GM19467 (cell line): ENCODE results near the gene NEK3.
"Not testable (repeated sequence)": the region's sequence is repeated elsewhere in the genome, so short reads cannot be mapped to it uniquely, and the experiment has no call there.

Experiments used
- ATAC-seq: cut with Tn5 transposase; IDR thresholded peaks from one replicate; pipeline ENCODE4 v1.9.1; 2021; ENCODE audit warnings: mild to moderate bottlenecking, moderate library complexity; ENCODE audit not compliant: unreplicated experiment

NEK3 gene

DNA sequence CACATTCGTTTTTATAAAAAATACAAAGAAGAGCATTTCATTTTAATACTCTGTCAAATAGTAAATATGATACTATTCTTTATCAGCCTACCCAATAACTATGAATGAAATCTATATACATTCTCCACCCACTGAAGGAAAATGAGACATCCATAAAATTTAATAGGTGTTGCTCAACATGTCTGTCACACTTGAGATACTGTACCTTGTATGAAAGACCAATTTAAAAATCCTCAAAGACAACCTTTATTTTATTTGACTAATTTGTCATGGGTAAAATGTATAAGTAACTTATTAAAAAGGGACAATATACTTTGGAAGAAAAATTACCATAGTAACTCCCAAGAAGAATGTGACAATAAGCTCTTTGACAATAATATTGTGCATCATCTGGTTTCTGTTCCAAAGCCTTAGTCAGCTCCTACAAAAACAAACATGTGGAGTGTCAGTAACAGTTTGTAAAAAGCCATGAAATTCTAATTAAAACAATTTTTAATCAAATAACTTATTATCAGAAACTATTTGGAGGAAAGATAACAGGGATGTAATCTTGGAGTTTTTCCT is 11.5 kb upstream of the NEK3 start:
- not testable (repeated sequence) for ATAC-seq

DNA sequence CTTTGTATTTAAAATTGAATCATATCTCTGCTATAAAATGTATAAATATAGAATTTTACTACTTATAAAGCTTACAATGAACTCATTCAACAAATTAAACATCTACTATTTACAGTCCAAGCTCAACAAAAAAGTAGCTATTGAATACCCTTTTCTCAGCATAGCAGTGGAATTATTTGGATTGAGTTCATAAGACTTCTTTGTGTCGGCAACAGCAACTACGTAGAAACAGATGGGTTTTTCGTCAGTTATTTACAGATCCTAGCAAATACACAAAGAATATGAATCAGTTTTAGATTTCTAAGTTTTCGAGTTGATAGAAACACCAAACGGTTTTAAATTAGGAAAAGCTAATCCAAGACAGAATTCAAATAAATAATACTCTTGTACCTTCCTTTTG is 10.4 kb upstream of the NEK3 start:
- no peak for ATAC-seq

DNA sequence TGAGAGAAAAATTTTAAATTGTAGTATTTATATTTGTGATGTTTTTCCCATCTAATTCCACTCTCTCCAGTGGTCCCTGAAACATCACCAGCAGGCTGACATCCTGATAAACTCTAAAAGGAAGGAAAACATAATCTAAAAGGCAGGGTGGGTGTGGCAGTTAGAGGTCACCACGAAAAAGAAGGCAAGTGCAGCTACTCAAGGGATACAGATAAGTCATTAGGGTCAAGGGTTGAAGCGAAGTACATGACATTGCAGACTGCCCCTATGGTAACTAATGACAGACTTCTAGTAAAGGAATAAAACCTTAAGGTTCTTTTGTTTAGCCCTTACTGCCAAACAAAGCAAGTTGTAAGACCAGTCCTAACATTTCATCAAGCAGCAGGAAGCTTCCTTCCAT is 6.0 kb upstream of the NEK3 start:
- ATAC-seq, result no peak

DNA sequence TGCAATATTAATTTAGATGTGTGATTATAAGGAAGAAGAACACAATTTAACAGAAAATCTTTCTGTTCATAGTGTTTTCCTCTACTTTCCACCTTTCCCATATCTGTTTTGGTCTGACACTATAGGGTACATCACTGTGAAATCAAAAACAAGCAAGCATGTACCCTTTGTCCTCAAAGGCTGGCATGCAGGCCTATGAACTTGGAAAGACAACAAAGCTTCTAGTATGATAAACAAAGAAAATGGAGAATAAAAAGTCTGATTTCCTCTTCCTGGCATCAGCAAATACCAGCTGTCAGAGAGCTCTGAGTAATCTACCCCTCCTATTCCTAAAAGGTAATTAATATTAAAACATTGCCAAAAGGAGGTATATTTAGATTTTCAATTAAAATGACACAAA is 5.6 kb upstream of the NEK3 start:
- no peak for ATAC-seq

DNA sequence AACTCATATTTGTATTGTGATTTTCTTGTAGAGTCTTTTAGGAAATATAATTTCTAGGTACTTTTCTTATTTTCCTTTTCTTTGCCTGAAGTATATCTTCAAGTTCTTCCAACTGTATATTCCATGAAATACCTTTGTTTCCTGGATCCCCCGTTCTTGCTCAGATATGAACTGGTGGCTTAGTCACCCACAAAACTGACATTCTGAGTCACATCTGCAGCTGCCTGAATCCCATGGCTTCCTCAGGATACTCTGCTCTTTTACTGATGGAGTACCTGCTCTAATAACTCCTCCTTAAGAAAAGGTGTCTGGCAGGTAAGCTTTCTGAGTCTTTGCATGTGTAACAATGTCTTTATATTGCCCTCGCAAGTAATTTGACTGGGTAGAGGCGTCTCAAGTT is 4.5 kb upstream of the NEK3 start:
- ATAC-seq, result not testable (repeated sequence)

DNA sequence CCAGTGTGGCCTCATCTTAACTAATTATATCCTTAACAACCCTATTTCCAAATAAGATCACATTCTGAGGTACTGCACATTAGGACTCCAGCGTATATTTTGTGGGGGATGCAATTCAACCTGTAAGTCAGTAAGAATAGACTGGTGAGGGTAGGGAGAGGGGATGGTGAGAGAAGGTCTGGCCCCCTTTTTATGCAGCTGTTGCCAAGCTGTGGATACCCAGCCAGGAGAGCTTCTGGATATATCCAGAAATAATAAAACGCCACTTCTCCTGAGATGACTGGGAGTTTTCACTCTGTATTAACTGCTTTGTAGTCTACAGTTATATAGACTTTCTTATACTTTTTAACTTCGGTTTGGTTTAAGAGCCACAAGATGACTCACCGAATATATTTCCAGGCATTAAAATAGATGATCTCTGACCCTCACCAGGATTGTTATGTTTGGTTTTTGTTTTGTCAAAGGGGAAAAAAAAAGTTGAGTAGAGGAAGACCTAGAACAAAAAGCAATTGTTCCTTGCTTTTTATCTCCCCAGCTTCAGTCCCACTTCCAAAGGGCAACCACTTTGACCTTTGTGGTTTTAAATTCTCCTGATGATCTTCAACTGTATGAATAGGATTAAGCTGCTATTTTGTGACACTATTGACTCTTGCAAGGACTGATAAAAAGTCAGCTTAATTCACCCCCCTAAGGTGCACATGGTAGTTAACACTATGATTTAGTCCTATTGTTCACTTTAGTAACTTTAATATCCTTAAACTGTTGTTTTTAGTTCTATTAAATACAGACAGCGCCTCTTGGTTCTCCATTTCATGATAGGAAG is 3.1 kb upstream of the NEK3 start:
- ATAC-seq, result no peak

DNA sequence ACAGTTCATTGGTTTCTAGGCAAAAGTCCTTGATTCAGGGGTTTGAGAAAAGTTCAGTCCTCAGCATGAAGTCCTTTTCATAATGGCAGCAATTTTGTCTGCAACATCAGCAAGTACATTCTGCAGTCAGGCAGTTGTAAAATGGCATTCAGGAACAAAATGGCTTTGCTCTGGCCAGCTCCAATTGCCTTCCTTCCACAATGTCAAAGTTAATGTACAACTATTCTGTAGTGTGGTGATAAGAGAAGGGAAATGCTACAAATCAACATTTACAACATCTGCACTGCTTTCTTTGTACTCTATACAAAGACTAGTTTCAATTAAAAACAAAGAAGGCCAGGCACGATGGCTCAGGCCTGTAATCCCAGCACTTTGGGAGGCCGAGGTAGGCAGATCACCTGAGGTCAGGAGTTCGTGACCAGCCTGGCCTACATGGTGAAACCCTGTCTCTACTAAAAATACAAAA is 1.8 kb upstream of the NEK3 start:
- ATAC-seq, result no peak

DNA sequence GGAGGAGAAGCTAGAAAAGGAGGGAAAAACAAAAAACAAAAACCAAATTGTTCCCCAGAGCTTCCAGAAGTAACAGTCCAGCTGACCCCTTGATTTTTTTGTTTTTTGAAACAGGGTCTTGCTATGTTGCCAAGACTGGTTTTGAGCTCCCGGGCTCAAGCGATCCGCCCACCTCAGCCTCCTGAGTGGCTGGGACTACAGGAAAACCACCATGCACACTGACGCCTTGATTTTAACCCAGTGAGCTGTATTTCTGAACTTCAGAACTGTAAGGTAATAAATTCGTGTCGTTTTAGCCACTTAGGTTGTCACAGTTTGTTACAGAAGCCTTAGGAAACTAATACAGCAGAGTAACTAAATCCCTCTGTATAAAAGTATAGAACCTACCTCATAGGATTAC is 1.1 kb upstream of the NEK3 start:
- no peak for ATAC-seq

DNA sequence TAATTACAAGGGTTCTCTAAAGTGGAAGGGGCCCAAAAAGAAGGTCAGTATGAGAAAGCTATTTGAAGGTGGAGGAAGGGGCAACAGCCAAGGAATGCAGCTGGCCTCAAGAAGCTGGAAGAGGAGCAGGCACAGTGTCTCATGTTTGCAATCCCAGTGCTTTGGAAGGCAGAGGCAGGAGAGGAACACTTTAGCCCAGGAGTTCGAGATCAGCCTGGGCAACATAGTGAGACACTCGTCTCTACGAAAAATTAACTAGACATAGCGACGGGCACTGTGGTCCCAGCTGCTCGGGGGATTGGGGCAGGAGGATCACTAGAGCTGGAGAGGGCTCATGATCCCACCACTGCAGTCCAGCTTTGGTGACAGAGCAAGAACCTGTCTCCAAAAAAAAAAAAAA is 656 bp upstream of the NEK3 start:
- no peak for ATAC-seq

DNA sequence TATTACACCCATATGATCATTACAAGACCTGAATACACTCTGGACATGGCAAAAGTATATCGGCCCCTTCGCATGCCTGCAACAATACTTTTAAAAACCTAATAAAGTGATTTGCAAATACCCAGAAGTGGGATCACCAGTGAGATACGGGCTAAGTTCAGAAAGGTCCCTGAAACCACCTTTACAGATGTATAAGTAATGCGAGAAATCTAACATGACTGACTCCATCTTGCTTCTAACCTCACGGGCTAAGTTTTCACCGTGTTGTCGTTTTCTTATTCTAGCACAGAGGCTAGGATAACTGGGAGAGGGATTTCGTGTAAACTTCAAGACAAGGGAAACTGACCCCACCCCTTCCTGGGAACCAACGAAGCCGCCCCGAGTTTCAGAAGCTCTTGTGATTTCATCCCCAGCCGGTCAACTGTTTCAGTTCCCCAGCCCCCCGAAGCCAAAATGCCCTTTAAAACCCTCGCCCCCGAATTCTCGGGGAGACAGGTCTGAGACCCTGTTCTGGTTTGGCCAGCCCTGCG is 703 bp downstream of the NEK3 start:
- ATAC-seq, result no peak

DNA sequence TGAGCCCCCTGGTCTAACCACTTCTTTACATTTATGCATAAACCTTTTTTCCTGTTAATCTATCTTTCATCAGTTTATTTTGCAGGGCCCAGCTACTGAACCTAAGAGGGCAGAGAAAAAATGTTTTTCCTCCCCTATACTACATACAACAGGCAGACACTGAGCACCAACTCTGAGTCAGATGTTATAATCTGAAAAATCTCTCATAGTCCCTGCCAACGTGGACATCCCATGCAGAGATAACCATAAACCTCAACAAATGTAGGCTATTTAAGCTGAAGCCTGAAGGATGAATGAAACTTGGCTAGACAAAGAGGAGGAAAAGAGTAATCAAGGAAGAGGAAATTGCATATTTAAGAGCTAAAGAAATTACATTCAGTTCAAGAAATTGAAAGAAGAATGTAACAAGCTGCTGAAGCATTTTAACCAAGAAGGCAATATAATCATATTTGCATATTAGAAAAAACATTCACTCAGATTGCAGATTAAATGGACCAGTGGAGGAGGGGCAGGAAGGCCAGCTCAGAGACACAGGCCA is 2.6 kb downstream of the NEK3 start:
- no peak for ATAC-seq

DNA sequence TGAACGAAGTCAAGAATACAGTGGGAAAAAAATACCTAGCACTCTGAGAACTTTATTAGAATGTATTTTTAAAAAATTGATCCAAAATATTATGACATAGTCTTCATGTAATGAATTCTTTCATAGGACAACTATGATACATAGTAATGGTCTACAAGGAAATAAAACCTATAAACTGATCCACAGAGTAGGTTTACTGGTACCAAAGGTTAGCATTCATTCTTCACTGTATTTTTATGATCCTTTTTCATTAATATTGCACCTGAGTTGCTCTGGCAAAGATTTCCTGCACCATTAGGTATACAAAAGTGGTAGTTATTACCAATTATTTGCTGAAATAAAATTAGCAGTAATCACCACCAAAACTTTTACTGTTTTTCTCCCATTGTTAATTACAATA is 4.2 kb downstream of the NEK3 start:
- no peak for ATAC-seq

DNA sequence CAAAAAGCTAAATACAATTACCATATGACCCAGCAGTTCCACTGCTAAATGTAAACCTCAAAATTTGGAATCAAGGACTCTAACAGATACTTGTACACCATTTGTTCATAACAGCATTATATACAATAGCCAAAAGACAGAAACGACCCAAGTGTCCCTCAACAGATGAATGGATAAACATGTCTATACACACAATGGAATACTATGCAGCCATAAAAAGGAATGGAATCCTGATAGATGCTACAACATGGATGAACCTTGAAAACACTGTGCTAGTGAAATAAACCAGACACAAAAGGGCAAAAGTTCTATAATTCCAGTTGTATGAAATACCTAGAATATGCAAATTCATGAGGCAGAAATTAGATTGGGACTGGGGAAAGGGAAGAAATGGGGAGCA is 12.2 kb downstream of the NEK3 start:
- ATAC-seq, result no peak

DNA sequence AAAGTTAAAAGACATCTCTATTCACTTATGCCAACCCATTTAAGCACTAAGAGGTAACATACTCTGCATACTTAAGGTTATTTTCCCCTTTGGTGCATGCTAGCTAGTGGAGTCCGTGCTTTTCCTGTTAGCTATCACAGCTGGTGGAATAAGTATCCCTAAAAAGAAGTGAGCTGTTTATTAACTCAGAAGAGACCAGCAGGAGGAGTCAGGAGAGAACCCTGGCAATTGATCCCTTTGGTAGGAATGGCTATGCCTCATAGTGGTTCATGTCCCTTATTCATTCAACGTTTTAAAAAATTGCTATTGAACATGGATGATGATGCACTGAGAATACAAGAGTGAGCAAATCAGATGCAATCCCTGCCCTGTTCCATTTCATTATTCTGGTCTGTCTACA is 18.1 kb downstream of the NEK3 start:
- ATAC-seq, result no peak

DNA sequence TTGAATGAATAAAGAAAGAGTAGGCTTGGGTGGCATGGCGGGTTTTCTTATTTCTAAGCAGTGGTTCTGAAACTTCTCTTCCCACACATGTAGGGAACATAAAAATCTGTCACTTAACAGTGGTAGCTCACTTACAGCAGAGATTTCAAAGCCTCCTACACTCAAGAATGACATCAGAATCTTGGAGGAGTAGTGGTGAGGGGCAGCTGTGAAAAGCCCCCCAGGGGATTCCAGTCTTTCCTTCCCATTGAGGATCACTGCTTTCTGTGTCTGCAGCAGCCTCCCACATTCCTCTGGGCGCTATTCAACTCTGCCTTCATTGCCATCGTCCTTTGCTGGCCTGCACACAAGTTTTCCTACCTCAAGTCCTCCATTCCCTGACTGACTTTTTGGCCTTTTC is 21.9 kb downstream of the NEK3 start:
- no peak for ATAC-seq

DNA sequence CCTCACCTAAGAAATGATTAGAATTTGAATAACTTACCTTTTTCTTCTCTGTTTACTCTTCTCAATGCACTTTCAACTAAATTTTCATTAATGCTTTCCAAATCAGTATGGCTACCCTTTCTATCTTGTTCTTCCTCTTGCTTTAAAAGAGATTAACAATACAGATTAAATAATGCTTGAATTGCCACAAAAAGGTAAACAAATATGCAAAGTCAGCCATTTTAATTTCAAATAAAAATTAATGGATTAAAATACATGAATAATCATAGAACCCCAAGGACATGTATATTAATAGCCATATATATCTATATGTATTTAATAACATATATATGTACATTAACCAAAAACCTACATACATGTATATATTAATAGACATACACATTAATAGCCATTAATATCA is 22.6 kb downstream of the NEK3 start:
- ATAC-seq, result no peak

DNA sequence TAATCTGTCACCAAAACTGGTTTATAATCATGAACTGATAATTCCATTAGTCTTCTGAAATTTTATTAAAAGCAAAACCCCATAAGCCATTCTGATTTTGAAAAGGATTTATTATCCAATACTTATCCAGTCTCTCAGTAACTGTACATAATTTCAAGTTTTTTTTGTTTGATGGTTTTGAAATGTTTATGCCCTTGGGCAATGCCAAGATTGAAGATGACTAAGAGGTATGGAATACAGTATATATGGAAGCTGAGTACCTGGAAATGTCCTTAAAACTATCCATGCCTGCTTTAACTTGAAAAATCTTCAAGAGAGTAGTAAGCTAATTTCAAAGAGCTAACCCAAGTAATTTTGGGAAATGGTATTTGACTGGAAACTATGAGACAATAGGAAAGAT is 28.8 kb downstream of the NEK3 start:
- no peak for ATAC-seq

DNA sequence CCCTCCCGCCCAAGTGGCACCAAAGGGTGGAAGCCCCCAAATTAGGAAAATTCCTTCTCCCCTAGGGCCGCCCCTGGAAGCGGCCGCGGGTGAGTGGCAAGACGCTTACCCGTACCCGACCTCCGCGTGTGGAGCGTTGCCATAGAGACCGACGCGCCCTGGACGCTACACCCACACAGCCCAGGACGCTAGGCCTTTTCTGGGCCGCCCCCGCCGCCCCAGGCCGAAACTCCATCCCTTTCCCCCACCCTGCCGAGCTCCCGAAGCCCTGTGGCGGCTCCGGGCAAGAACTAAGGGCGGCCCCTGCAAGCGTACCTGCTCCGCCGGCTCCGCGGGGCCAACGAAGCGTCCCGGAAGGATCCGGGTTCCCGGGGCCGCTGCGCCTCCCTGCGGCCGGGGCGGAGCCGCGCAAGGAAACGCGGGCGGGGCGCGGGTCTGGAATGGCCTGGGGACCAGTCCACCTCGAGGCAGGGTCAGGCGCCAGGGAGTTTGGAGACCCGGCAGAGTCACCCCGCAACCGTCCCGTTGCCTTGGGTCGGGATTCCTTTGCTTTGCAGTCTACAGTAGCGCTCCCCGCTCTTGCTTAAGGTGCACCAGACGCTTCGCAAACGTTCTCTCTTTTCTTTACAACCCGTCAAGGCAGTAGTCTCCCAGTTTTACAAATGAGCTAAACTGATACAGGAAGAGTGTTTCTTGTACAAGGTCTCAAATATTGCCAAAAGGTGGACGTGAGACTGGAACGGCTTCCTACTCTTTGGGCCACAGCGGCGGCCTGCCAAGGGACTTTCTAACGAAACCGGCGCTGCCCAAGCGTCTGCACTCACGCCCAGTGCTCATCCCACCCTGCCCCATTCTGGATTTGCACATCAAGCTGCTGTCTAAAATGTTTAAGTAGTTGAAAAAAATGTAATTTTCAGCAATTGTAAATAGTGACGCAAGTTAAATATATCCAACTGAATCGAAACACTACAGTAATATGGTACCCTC is 30.4 kb downstream of the NEK3 start, which contains the start of gene NEK5:
Gene NEK5, minus strand, starts transcription at position 360 of the 987 bp plus-strand sequence. CDS start 1,591 bp downstream, outside the sequence.
- ATAC-seq, result peak; percentile 69

DNA sequence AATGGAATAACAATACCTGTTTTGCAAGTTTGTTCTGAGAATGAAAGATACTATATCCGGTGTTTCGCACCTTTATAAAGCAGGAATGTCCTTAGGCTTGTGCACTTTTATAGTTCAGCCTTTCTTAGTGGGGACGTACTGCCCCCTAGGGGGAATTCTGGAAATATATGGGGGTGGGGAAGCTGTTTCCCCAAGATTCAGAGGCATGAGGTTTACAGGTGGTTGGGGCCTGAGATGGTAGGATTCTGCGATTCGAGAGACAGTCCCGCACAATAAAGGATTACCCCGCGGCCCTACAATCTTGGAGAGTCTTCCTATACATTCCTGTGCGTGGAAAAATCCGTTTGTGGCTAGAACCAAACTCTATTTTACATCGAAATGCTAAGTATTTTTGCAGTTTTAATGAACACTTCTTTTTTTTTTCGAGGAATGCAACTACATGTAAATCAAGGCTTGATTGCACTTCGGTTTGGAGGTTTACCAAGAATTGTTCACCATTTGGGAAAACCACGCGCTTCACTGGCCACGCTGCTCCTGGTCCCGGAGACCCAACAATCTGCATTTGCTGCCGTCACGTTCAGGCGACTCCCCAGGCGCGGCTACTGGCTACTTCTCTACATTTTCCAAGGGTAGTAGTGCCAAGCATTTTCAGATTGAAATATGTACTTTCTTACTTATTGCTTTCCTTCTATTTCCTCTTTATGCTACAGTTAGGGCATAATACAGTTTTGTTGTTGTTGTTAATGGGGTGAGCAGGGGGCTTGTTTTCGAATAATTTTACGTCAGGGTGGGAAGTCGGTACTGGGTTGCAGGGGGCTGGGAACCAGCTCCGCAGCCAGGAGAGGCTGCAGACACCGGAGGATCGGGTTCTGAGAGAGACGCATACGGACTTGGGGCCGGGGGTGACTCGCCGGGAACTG is 31.4 kb downstream of the NEK3 start:
- peak; percentile 17 for ATAC-seq

DNA sequence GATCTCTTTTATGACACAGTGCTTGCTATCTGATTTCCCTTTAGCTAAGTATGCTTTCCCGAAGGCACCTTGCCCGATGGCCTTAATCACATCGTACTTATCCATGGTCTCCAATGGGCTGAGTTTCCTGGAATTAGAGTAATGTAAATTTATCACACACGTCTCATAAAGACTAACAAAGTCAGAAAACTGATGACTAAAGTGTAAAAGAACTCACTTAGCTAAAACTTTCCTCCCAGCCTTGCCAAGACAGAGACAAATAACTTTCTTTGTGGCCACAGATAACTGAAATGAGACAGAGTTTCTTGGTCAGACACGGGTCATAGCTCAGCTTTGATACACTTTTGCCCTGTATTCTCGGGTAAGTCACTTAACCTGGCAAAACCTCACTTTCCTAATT is 32.0 kb downstream of the NEK3 start:
- ATAC-seq, result no peak
